Embryonic facial prominence (tissue), 1 donor: ENCODE results near the gene MOG.

ENCODE experiments used
- DNase-seq: peaks from one replicate; pipeline ENCODE4 v3.0.0-alpha.2; 2016; ENCODE audit errors: extremely low spot score

MOG gene

DNA sequence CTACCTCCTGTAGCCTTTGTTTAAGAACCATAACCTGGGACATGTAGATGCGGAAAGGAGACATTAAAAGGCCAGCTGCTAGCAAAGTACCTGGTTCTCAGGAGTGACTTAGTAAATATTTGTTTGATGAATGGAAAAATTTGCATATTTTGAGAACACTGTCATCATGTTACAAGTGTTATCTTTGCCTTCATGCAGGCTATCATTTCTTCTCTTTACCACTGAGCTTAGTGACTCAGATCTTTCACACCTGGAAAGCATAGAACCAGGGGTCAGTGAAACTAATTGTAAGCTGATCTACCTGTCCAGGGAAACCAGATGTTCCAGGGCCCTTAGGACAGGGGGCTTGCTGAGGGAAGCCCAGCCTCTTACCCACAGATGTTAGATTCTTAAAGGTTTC, 18.7 kb downstream of the MOG start:
- no peak for DNase-seq

DNA sequence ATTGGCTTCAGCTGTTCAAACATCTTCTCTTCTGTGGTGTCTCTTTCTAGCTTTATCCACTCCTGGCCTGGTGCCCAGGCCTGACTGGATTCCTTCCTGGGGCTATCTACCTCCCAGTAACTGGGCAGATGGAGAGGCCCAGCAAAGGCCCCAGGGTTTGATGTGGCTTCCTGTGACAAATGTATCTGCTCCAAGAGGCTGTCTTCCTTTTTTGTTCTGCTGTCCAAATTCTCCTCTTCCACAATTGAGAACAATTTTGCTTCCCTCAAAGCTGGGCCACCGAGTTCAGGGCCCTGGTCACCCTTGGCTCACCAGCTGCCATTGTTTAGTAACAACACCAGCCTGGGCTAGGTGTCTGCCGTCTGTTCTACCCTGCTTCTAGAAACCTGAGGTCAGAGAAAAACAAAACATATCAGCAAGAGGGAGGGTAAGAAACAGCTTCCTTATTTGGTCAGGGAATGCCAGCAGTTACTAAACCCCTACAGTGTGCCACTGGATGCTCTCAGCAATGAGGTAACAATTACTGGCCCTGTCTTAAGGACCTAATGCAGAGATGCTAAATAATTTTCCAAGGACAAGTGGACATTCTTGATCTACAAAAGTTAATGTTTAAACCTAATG, 20.2 kb downstream of the MOG start:
- DNase-seq, result no peak

DNA sequence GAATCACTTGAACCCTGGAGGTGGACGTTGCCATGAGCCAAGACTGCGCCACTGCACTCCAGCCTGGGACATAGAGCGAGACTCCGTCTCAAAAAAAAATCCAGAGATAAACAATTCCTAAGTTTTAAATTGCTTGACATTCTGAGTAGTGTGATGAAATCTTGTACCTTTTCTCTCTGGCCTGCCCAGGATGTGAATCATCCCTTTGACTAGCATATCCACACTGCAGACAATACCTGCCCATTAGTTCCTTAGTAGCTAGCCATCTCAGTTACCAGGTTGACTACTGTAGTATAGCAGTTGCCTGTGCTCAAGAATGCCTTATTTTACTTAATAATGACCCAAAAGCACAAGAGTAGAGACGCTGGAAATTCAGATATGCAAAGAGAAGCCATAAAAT, 21.2 kb downstream of the MOG start:
- DNase-seq, result no peak

DNA sequence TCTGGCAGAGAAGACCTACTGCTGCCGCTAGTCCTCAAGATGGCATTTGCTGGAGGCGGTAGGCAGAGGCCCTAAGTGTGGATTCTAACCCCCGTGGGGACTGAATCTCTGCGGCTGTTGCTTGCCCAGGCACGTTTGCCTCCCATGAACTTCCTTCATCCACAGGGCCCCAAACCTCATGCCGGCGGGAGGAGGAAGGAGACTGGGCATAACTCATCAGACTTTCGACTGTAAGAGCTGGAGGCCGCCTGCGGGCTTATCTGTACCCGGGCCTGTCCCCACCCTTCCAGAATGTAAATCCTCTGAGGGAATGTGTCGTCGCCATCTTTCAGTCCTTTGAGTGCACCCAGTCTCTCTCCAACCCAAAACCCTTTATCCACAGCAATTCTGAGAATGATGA, 23.1 kb downstream of the MOG start:
- no peak for DNase-seq

DNA sequence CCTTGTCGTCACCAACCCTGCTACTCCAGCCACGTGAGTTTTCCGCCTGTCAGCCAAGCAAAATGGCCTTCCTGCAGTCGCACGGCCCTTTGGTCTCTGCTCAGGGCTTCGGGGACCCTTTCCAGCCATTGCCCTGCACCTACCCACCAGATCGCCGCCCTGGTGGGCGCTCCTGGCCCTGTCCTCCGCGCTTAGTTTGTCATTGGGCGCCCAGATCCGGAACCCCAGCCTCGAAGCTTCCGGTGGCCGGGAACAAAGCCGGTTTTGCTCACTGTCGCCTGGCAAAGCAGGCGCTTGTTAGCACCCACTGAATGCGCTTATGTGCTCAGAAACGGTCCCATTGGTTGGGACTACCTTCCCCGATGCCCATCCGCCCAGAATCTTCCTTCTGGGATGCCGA, 23.5 kb downstream of the MOG start:
- no peak for DNase-seq

DNA sequence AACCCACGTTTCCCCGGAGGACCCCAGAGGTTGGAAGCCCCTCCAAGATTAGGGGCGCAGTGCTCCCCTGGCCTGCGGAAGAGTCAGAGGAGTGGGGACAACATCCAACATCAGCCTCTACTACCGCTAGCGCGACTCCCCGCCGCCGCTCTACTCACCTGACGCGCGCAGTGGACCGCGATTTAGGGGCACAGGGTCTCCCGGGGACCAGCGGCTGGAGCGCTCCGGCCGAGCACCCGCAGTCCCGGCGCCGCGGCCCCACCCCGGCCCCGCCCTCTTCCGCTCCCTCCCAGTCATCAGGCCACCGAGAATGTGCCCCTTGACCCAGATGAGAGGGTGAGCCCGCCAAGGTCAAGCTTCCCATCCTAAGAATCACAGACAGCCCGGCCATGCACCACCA, 24.0 kb downstream of the MOG start, which contains the start of gene ZFP57:
ZFP57 (minus strand) TSS at position 249 of the 400 bp plus-strand sequence. CDS start 4,149 bp downstream, outside the sequence.
- DNase-seq, result no peak

DNA sequence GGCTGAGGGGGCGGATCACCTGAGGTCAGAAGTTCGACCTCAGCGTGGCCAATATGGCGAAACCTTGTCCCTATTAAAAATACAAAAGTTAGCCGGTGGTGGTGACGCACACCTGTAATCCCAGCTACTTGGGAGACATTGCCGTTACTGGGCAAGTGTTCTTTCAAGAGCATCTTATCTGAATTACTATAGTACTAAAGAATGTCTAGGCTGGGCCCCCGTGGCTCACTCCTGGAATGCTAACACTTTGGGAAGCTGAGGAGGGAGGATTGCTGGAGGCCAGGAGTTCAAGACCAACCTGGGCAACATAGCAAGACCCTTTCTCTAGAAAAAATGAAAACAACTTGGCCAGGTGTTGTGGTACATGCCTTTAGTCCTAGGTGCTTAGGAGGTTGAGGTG, 24.9 kb downstream of the MOG start:
- no peak for DNase-seq

DNA sequence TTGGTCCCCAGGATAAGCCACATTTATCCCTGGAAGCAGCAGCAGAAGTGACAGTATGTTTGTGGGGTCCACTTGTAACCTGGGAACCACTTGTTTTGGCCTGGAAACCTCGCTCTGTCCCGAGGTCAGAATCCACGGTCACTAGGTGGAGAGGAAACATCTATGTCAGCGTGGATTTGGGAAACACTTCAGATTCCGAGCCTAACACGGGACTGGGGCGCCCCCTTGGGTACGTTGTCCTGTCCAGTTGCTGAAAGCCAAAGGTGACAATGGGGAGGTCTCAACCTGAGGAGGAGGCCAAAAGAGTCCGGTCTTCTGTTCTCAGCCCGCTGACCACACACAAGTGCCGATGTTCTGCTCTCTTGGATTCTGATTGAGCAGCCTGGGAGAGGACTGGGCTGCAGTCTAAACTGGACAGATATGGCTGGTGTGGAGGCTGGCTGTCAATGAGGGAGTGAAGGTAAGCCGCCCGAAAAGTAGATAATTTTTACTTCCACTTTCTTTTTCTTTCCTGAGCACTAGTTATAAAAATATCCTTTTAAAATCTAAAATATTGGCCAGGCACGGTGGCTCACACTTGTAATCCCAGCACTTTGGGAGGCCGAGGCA, 28.9 kb downstream of the MOG start:
- no peak for DNase-seq

DNA sequence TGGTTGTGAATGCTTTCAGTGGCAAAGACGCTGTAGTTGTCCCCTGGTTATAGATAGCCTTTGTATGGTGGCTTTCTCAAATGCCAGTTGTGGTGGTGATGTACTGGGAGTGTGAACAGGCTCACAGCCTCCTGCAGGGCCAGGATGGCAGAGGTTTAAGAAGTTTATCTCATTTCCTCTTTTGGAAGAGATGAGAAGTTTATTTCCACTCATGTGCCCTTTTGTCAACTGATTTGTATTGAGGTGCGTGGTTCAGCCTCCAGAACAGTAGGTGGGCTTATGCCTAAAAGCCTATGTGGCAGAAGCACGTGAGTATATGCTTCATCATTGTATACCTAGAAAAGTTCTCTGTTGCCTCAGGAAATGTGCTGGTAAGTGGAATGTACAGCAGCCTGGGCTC, 37.7 kb downstream of the MOG start:
- no peak for DNase-seq

DNA sequence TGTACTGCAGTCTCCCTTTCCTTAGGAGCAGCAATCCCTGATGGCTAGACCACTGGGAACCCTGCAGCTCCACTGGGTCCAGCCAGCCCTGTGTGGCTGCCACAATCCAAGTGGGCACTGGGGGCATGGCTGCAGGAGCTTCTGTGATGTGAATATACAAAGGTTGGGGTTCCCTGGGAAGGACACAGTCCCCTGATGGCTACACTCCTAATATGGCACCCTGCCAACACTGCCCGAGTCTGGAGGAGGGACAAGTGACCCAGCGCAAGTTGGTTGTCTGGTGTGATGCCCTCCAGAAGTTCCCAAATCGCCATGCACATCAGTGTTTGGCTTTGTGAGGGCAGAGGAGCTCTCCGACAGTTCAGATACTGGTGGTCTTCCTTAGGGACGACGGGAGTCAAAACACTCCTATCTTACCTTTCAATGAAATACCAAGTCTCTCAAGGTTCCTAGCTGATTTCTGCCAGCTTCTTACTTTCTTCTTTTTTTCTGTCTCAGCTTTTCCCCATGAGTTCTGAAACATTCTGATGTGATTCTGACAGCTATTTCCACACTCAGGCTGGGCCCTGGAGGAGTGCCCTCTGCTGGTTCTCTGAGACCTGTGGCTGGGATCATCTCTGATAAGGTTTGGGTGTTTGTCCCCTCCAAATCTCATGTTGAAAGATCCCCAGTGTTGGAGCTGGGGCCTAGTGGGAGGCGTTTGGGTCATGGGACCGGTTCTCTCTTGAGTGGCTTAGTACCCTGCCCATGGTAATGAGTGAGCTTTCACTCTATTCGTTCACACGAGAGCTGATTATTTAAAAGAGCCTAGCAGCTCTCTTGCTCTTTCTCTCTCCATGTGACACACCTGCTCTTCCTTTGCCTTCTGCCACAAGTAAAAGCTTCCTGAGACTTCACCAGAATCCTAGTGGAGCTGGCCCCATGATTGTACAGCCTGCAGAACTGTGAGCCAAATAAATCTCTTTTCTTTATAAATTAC, 39.5 kb downstream of the MOG start:
- no peak for DNase-seq

DNA sequence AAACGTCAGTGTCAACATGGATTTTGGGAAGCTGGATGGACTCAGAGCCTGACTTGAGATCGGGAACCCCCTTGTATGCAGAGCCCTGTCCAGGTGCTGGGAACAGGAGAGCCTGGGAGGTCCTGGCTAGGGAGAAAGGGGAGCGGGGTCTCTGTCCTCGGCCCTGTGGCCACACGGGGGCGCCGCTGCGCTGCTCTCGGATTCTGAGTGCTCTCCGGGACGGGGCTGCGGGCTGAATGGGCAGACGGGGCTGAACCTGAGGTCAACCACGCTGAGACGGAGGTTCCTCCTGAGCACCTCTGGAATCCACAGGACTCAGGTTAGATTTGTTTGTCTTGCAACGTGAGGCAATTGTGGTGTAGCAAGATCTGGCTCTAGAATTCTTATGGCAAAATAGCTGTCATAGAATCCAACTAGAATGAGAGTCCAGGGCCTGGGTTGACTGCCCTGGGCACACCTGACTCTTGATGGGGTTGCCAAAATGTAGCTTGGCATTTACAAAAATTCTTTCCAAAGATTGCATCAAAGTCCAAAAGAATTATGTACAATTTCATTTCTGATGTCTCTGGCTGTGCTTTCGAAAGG, 45.7 kb downstream of the MOG start:
- DNase-seq, result no peak

DNA sequence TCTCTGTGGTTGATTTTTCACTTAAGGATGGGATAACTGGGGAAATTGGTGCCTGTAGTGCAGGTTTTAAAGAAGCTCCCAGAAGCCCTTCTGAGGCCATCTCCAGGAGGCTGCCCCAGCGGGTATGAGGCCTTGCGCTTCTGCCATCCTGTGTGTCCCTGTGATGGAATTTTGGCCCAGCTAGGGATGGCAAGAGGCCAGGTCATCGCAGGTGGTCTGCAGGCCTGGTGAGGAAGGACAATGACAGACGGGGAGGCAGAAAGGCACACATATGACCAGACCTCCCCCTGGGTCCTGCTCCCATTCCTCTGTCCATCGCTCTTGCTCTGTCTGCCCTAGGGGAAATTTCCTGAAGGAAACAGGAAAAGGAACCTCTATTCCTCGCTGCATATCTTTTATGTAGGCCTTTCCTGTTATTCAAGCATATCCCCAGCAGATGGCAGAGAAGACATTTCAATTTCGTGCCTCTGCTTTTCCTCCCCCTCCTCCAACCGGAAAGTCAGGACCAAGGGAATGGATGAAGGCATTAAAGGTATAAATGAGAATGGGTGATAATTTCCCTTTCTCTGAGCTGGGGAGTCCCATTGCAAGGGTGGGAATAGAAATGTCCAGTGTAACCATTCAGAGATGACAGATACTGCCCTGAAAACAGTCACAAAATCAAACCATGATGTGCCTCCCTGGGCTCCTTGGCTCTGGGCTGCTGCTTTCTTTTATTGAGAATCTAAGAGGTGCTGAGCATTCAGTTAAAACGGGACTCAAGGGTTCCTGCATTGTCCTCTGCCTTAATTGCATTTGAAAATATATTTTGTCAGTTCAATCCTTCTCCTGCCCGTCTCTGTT, 48.7 kb downstream of the MOG start:
- no peak for DNase-seq

DNA sequence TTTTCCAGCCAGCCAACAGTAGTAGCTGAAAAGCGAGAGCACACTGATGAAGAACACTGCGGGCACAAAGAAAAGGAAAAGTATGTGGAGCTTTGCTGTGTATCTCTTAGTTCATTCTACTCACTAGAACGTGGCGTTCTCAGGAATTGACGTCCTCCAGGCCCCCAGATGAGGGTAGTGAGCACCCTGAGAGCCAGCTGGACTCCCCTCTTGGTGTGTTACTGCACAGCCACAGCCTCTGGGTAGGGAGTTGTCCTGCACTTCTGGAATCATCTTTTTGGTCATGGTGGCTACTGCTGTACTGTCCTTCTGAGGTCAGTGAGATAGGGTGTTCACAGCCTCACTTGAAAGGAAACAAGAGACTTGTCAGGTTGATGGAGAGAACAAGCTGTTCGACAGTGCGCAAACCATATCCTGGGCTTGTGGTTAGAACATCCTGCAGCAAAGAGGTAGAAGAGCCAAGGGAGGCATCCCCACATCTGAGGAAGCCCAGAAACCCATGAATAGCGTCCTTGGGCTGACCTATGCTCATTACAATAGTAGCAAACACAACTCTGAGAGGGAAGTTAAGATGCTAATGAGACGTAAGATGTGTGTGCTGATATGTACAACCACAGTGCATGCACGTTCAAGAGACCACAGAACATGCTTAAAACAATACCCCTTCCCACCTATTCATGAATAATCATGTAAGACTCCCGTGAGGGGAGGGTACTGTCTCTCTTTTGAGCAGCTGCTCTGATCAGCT, 51.7 kb downstream of the MOG start:
- DNase-seq, result no peak

DNA sequence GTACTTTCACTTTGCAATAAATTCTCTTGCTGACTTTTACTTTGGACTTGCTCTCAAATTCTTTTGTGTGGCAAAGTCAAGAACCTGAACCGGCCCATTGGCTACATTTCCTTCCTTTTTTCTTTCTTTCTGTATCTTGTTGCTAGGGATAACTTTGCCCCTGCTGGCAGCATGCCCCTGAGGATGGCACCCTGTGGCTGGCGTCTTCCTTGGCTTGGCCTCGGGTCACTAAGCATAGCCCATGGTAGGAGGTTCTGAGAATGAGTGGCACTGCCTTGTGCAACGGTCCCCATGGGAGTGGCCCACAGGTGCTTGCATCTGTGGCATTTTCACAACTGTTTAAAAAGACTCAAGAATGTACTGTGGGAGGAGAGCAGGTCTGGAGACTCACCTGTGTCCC, 52.3 kb downstream of the MOG start:
- no peak for DNase-seq

DNA sequence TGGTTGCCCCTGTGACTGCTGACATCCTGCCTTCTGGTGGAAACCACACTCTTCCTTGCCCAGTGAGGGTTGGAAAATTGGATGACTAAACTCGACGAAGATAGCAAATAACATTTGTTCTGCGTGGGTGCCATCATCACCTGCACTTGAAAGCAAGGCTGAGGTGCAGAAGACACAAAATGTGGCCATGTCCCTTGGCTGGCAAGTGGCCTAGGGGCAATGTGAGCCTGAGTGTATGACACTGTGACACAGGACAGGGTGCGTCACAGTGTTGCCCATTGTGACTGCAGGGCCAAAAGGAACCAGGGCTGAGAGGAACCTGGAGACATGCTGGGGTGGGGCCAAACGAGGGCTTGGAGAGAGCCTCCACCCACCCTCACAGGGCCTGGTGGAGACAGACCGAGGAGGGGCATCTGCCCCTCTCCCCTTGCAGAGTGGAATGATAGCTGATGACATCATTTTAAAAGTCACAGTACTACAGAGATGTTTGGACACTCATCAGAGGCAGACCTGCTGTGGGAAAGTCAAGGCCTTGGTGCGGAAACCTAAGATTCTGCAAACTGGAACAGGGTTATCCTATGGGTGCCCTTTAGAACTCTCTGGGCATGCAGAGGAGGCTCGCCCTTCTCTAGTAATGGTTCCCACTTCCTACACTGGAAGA, 53.5 kb downstream of the MOG start:
- no peak for DNase-seq

DNA sequence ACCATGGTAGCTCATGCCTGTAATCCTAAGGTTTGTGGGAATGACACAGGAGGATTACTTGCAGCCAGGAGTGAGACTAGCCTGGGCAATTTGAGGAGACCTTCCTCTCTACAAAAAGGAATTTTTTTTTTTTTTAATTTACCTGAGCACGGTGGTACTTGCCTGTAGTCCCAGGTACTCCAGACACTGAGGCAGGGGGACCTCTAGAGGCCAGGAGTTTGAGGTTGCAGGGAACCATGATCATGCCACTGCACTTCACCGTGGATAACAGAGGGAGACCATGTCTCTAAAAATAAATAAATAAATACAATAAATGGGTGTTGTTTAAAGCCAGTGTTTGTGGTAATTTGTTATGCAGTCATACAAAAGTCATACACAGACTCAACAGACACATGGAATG, 64.0 kb downstream of the MOG start:
- DNase-seq, result no peak
